Activated CD4-positive, alpha-beta T cell treated with anti-CD3 and anti-CD28 coated beads for 48 hours (primary cell): ENCODE data around the gene MBIP.
"Not testable (repeated sequence)": the region's sequence is repeated elsewhere in the genome, so short reads cannot be mapped to it uniquely, and the experiment has no call there.

Source experiments
- DNase-seq: peaks from one replicate; pipeline ENCODE4 v3.0.0-alpha.2; 2020

MBIP gene

GRCh38 chr14:36320200-36320896 is at the start of gene MBIP:
TSS of gene MBIP (minus strand) at chr14:36320637. CDS start at chr14:36320588, 49 bp downstream.
- peak; percentile 93 for DNase-seq

GRCh38 chr14:36367985-36368774 is 47.7 kb upstream of the MBIP start:
- DNase-seq = no peak

- no peak for DNase-seq
Measured at GRCh38 chr14:36365766-36366165, 45.3 kb upstream of the MBIP start.

- DNase-seq = no peak
Measured at GRCh38 chr14:36363704-36364103, 43.3 kb upstream of the MBIP start.

- DNase-seq = no peak
Measured at GRCh38 chr14:36362648-36363047, 42.2 kb upstream of the MBIP start.

GRCh38 chr14:36361210-36361853 is 40.9 kb upstream of the MBIP start:
- DNase-seq = no peak

GRCh38 chr14:36356862-36357261 is 36.4 kb upstream of the MBIP start:
- DNase-seq = no peak

- DNase-seq = no peak
Measured at GRCh38 chr14:36346052-36346451, 25.6 kb upstream of the MBIP start.

GRCh38 chr14:36344211-36344610 is 23.8 kb upstream of the MBIP start:
- no peak for DNase-seq

GRCh38 chr14:36341811-36342210 is 21.4 kb upstream of the MBIP start:
- DNase-seq = not testable (repeated sequence)

- no peak for DNase-seq
Measured at GRCh38 chr14:36340276-36340890, 19.9 kb upstream of the MBIP start.

GRCh38 chr14:36339816-36340215 is 19.4 kb upstream of the MBIP start:
- no peak for DNase-seq

GRCh38 chr14:36333119-36333518 is 12.7 kb upstream of the MBIP start:
- DNase-seq = no peak

- DNase-seq = not testable (repeated sequence)
Measured at GRCh38 chr14:36327573-36327972, 7.1 kb upstream of the MBIP start.

GRCh38 chr14:36325853-36326252 is 5.4 kb upstream of the MBIP start:
- no peak for DNase-seq

GRCh38 chr14:36324897-36325296 is 4.5 kb upstream of the MBIP start:
- DNase-seq = no peak

- DNase-seq = peak; percentile 2
Measured at GRCh38 chr14:36320897-36321381, 502 bp upstream of the MBIP start.

GRCh38 chr14:36319899-36320199 is 588 bp downstream of the MBIP start:
- no peak for DNase-seq

GRCh38 chr14:36317650-36318049 is 2.8 kb downstream of the MBIP start:
- DNase-seq = no peak

- DNase-seq = peak; percentile 12
Measured at GRCh38 chr14:36316131-36316530, 4.3 kb downstream of the MBIP start.

- DNase-seq = peak; percentile 53
Measured at GRCh38 chr14:36315159-36315853, 5.1 kb downstream of the MBIP start.

- no peak for DNase-seq
Measured at GRCh38 chr14:36313898-36314297, 6.5 kb downstream of the MBIP start.

- DNase-seq = no peak
Measured at GRCh38 chr14:36313206-36313605, 7.2 kb downstream of the MBIP start.
